Effector CD8-positive, alpha-beta T cell (primary cell): ENCODE data around the gene KCNS3.
"Not testable (repeated sequence)": the region's sequence is repeated elsewhere in the genome, so short reads cannot be mapped to it uniquely, and the experiment has no call there.

Experiments
- DNase-seq: peaks from one replicate; lab custom pipeline; 2025; lab: John Stamatoyannopoulos, UW

KCNS3 gene

GRCh38 chr2:17943444-17943843 lies 65.0 kb downstream of the KCNS3 start:
- DNase-seq, result no peak

GRCh38 chr2:17947113-17947512 lies 68.6 kb downstream of the KCNS3 start:
- DNase-seq, result no peak

- no peak for DNase-seq
Observed at GRCh38 chr2:17950006-17950405, 71.5 kb downstream of the KCNS3 start.

- no peak for DNase-seq
Observed at GRCh38 chr2:17951563-17951962, 73.1 kb downstream of the KCNS3 start.

- DNase-seq, result no peak
Observed at GRCh38 chr2:17958466-17959092, 80.1 kb downstream of the KCNS3 start.

GRCh38 chr2:17959356-17959755 lies 80.9 kb downstream of the KCNS3 start:
- no peak for DNase-seq

- no peak for DNase-seq
Observed at GRCh38 chr2:17959833-17960232, 81.4 kb downstream of the KCNS3 start.

GRCh38 chr2:17960925-17961324 lies 82.5 kb downstream of the KCNS3 start:
- DNase-seq, result no peak

GRCh38 chr2:17961789-17962188 lies 83.3 kb downstream of the KCNS3 start:
- DNase-seq, result no peak

- no peak for DNase-seq
Observed at GRCh38 chr2:17962876-17963275, 84.4 kb downstream of the KCNS3 start.

- DNase-seq, result not testable (repeated sequence)
Observed at GRCh38 chr2:17963571-17963970, 85.1 kb downstream of the KCNS3 start.

GRCh38 chr2:17965196-17965595 lies 86.7 kb downstream of the KCNS3 start:
- no peak for DNase-seq

GRCh38 chr2:17966798-17967197 lies 88.3 kb downstream of the KCNS3 start:
- no peak for DNase-seq

GRCh38 chr2:17969661-17970060 lies 91.2 kb downstream of the KCNS3 start:
- DNase-seq, result no peak

- no peak for DNase-seq
Observed at GRCh38 chr2:17971531-17972125, 93.2 kb downstream of the KCNS3 start.

- DNase-seq, result no peak
Observed at GRCh38 chr2:17972991-17973390, 94.5 kb downstream of the KCNS3 start.

- no peak for DNase-seq
Observed at GRCh38 chr2:17975401-17975800, 96.9 kb downstream of the KCNS3 start.

- no peak for DNase-seq
Observed at GRCh38 chr2:17976871-17977746, 98.6 kb downstream of the KCNS3 start.

- DNase-seq, result no peak
Observed at GRCh38 chr2:17979707-17980106, 101.2 kb downstream of the KCNS3 start.

- no peak for DNase-seq
Observed at GRCh38 chr2:17981936-17982335, 103.5 kb downstream of the KCNS3 start.
